Activated CD4-positive, alpha-beta T cell treated with anti-CD3 and anti-CD28 coated beads for 36 hours (primary cell): ENCODE data around the gene CCR5. TPM values are rescaled to one million over a fixed set of nuclear protein-coding genes. Genes with fewer than 3 reads are reported as not detected.
A peak's percentile ranks its signal among the peaks of the same experiment; 100 is the strongest.
"Not testable (repeated sequence)": the region's sequence is repeated elsewhere in the genome, so short reads cannot be mapped to it uniquely, and the experiment has no call there.

Experiments used
- ATAC-seq: fragments of 200-7000 bp; cut with Tn5 transposase; one replicate; pipeline ENCODE4 v1.10.0; 2021; ENCODE audit warnings: mild to moderate bottlenecking, moderate library complexity
- CTCF ChIA-PET: fragments of 350-600 bp; sonication (Branson Sonifier 250); formaldehyde crosslinking; loops from one replicate; lab custom pipeline; 2021; ENCODE audit warnings: antibody characterized with exemption; lab: Charles Lee
- POLR2A ChIA-PET: fragments of 350-600 bp; sonication (Branson Sonifier 250); formaldehyde crosslinking; loops from one replicate; lab custom pipeline; 2021; ENCODE audit warnings: antibody characterized with exemption, inconsistent platforms; lab: Charles Lee
- DNase-seq: peaks from one replicate; pipeline ENCODE4 v3.0.0-alpha.2; 2020
- H3K27ac Mint-ChIP-seq: one replicate; pipeline ENCODE4 v1.8.0; 2021; ENCODE audit warnings: mixed read lengths
- H3K27me3 Mint-ChIP-seq: one replicate; pipeline ENCODE4 v1.8.0; 2021; ENCODE audit warnings: mixed read lengths
- H3K36me3 Mint-ChIP-seq: one replicate; pipeline ENCODE4 v1.8.0; 2021; ENCODE audit warnings: low read depth, mixed read lengths
- H3K4me1 Mint-ChIP-seq: one replicate; pipeline ENCODE4 v1.8.0; 2021; ENCODE audit warnings: mixed read lengths
- H3K4me3 Mint-ChIP-seq: one replicate; pipeline ENCODE4 v1.8.0; 2021; ENCODE audit warnings: mild to moderate bottlenecking, moderate library complexity, mixed read lengths
- H3K9me3 Mint-ChIP-seq: one replicate; pipeline ENCODE4 v1.8.0; 2021; ENCODE audit warnings: low read depth, mixed read lengths
- intact Hi-C, 2 experiments: fragments of 100-400 bp; cut with DNase I in 1 of 2; cut with micrococcal nuclease in 1 of 2; formaldehyde crosslinking; loops; one replicate each; pipeline versions ENCODE4 v1.14.2 to v1.15.1; 2022 to 2024; cut with DNase I, micrococcal nuclease
- total RNA-seq, 2 experiments: library from RNA; stranded (reverse); gene quantifications; one replicate each; pipeline ENCODE4 v1.2.3, GENCODE V29; 2021

Gene CCR5
- total RNA-seq, 2 experiments from 2014 or later, result 0.14 to 0.25 TPM

DNA sequence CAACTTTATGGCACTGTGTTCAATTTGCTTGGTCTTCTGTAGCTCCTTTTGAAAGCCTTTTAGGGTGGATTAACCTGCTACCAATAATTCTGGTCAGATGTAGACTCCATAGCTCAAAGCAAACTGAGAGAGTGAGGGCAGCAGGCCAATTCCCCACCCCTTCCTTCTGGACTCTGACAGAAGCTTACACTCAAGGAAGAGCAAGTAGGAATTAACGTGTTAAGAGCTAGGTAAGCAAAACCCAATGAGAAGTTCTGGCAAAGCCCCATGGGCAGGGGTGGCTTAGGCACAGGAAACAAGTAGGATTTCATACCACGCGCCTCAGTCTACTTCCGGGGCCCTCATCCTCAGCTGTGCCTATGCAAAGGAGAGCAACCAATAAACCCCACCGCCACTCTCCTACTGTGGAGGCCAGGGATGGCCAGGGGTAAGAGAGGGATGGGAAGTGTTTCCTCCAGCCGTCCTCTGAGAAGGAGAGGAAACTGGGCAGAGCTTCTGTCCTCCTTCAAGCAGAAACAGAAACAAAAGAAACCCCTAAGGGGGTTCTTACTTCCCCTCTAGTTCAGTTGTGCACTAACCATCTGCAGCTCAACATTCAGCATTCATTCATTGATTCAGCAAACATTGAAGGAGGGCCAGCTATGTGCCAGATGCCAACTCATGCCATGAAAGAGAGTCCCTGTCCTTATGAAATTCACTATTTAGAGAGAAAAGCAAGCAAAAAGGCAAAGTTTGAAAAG, 12.6 kb downstream of the CCR5 start:
- DNase-seq, result peak; percentile 4
- no peak for ATAC-seq
- POLR2A ChIA-PET, result no interaction called here
- no peak overlapping the region for H3K4me3 Mint-ChIP-seq
- intact Hi-C loops, result no loop called here
- CTCF ChIA-PET, result interaction anchor here (0.6 to 1.5 kb wide), 7 partner anchors 11 to 308 kb away, joined by 3 to 4 read pairs (median 3); partner anchors contain the start of gene CCR5
- no peaks in the 10 kb centered on the region for H3K36me3 Mint-ChIP-seq
- no peaks in the 10 kb centered on the region for H3K9me3 Mint-ChIP-seq
- peaks cover 18% of the 10 kb centered on the region for H3K4me1 Mint-ChIP-seq
- no peak overlapping the region for H3K27ac Mint-ChIP-seq
- peaks cover 7% of the 10 kb centered on the region for H3K27me3 Mint-ChIP-seq

DNA sequence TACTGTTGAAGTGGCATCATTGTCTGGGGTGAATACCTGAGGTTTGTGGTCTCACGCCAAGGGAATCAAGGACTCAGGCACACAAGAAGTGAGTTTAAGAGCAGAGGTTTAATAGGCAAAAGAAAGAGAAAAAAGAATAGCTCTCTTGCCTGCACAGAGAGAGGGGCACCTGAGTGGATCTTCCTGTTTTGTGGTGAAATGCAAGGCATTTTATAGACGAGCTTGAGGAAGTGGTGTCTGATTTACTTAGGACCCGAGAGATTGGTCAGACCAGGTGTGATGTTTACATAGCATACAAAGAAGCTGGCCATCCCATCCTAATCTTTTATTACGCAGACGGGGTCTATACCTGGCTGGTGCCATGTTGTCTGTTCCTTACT, 13.2 kb downstream of the CCR5 start:
- no peaks in the 10 kb centered on the region for H3K36me3 Mint-ChIP-seq
- H3K27me3 Mint-ChIP-seq, result peaks cover 7% of the 10 kb centered on the region
- ATAC-seq (no peak), DNase-seq (no peak)
- H3K4me1 Mint-ChIP-seq, result peaks cover 18% of the 10 kb centered on the region
- ChIA-PET POLR2A (interaction anchor here (0.6 kb wide), 1 partner anchor 183 kb away, joined by 3 read pairs; no protein-coding TSS in a partner anchor), CTCF (interaction anchor here (1.4 to 1.5 kb wide), 2 partner anchors 12 to 108 kb away, joined by 4 read pairs; no protein-coding TSS in a partner anchor)
- no peak overlapping the region for H3K4me3 Mint-ChIP-seq
- intact Hi-C loops, result no loop called here
- H3K27ac Mint-ChIP-seq, result no peak overlapping the region
- H3K9me3 Mint-ChIP-seq, result no peaks in the 10 kb centered on the region

DNA sequence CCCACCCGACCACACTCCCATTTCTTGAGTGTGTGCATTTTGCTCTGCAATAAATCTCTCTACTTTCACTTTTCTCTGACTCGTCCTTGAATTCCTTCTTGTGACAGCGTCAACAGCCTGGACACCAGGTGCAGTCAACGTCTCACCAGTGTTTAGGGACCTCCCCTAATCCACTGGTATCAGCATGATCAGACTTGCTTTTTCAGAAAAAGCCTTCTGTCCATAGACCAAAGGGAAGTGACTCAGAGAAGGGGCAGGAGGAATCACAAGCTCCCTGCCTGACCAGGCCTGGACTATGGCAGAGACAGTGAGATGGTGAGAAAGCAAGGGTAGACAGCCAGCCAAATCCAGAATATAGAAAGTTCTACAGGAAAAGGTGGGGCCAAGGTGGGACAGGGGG, 15.5 kb downstream of the CCR5 start:
- ATAC-seq, result no peak
- CTCF ChIA-PET, result interaction anchor here (0.6 to 2.0 kb wide), 3 partner anchors 8 to 449 kb away, joined by 3 to 12 read pairs (median 3); no protein-coding TSS in a partner anchor
- POLR2A ChIA-PET, result no interaction called here

GRCh38 chr3:46388847-46389246, 18.1 kb downstream of the CCR5 start:
- H3K36me3 Mint-ChIP-seq, H3K4me1 Mint-ChIP-seq, H3K9me3 Mint-ChIP-seq, H3K27me3 Mint-ChIP-seq, H3K27ac Mint-ChIP-seq, H3K4me3 Mint-ChIP-seq, DNase-seq, ATAC-seq, intact Hi-C loops, POLR2A ChIA-PET: not testable (repeated sequence)
- CTCF ChIA-PET, result interaction anchor here (1.3 kb wide), 1 partner anchor 11 kb away, joined by 3 read pairs; no protein-coding TSS in a partner anchor

More for the DNA sequence above, 15.5 kb downstream of the CCR5 start:
- Mint-ChIP-seq H3K27ac (no peak overlapping the region), H3K4me3 (no peak overlapping the region), H3K9me3 (no peaks in the 10 kb centered on the region), H3K27me3 (peaks cover 7% of the 10 kb centered on the region), H3K36me3 (no peaks in the 10 kb centered on the region), H3K4me1 (peaks cover 9% of the 10 kb centered on the region)
- intact Hi-C loops, result no loop called here
- DNase-seq, result no peak

DNA sequence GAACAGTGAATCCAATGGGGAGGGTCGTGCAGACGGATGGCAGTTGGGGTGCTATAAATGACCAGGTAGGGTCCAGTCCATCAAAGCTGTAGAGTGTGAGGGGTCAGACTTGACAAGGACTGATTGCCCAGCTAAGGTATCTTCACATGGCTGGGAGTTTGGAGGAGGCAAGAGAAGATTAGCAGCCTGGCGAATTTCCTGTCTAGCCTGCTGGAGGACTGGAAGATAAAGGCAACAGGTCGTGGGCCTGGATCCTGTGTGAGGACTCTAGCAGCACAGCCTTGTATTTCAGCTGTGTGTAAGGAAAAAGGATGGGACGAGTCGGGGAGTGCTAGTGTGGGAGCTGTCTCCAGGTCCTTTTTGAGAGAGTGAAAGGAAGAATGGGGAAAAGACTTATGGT, 18.6 kb downstream of the CCR5 start:
- H3K4me3 Mint-ChIP-seq, result no peak overlapping the region

GRCh38 chr3:46391526-46391925, 20.8 kb downstream of the CCR5 start:
- CTCF ChIA-PET, result interaction anchor here (1.6 kb wide), 1 partner anchor 13 kb away, joined by 4 read pairs; no protein-coding TSS in a partner anchor
- DNase-seq, intact Hi-C loops, H3K4me3 Mint-ChIP-seq, H3K9me3 Mint-ChIP-seq, H3K27me3 Mint-ChIP-seq, H3K27ac Mint-ChIP-seq, H3K36me3 Mint-ChIP-seq, H3K4me1 Mint-ChIP-seq, POLR2A ChIA-PET, ATAC-seq: not testable (repeated sequence)

More for the DNA sequence above, 18.6 kb downstream of the CCR5 start:
- no peak overlapping the region for H3K27ac Mint-ChIP-seq
- ATAC-seq, result no peak
- peaks cover 4% of the 10 kb centered on the region for H3K27me3 Mint-ChIP-seq
- no peak for DNase-seq
- CTCF ChIA-PET, result interaction anchor here (1.3 kb wide), 1 partner anchor 11 kb away, joined by 3 read pairs; no protein-coding TSS in a partner anchor
- POLR2A ChIA-PET, result no interaction called here
- no peaks in the 10 kb centered on the region for H3K4me1 Mint-ChIP-seq
- no peaks in the 10 kb centered on the region for H3K9me3 Mint-ChIP-seq
- intact Hi-C loops, result no loop called here
- no peaks in the 10 kb centered on the region for H3K36me3 Mint-ChIP-seq

DNA sequence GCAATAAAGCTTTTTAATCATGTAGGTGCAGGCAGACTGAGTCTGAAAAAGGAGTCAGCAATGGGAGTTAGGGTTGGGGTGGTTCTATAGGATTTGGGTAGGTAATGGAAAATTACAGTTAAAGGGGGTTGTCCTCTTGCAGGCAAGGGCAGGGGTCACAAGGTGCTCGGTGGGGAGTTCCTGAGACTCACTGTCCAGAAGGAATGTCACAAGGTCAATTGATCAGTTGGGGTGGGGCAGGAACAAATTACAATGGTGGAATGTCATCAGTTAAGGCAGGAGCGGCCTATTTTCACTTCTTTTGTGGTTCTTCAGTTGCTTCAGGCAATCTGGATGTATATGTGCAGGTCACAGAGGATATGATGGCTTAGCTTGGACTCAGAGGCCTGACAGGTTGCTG, 22.3 kb downstream of the CCR5 start:
- Mint-ChIP-seq H3K27me3 (peaks cover 2% of the 10 kb centered on the region), H3K27ac (no peak overlapping the region), H3K4me3 (no peak overlapping the region), H3K4me1 (no peaks in the 10 kb centered on the region), H3K36me3 (no peaks in the 10 kb centered on the region), H3K9me3 (no peaks in the 10 kb centered on the region)
- intact Hi-C loops, result no loop called here
- no peak for DNase-seq
- POLR2A ChIA-PET, result no interaction called here
- ATAC-seq, result no peak
- CTCF ChIA-PET, result no interaction called here

DNA sequence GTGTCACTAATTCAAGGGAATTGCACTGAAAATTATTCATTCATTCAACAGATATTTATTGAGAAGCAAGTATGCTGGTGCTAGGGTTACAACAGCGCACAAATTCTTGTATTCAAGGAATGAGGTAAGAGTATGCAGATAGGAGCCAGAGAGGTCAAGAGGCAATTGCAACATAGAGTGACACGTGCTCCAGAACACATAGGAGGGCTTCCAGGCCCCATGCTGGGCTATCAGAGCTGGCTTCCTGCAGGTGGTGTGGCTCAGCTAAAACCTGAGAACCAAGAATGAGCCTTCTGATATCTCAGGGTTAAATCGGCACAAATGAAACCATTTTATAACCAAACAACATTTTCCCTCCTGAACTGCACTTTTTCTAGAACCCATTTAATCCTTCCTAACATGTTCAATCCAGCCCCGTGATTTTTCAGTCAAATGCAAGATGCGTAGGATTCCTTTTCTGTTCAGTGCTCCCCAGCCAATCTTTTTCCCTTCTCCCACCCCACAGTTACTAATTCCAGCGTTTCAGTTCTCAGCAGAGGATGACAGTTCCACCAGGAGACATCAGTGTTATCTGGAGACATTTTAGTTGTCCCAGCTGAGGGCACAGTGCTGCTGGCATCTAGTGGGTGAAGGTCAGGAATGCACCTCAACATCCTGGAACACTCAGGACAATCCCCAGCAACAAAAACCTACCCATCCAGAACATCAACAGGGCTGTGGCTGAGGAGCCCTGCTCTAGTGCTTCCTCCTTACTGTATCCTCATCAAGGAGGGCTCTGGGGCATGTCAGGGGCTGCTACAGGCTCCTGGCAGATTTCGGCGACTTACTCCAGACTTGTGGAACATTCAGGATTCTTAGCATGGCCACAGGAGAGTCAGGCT, 23.0 kb downstream of the CCR5 start:
- Mint-ChIP-seq H3K27ac (no peak overlapping the region), H3K9me3 (no peaks in the 10 kb centered on the region), H3K4me1 (no peaks in the 10 kb centered on the region), H3K4me3 (no peak overlapping the region), H3K36me3 (no peaks in the 10 kb centered on the region), H3K27me3 (peaks cover 2% of the 10 kb centered on the region)
- ATAC-seq, result no peak
- ChIA-PET POLR2A (no interaction called here), CTCF (interaction anchor here (0.8 kb wide), 1 partner anchor 201 kb away, joined by 3 read pairs; no protein-coding TSS in a partner anchor)
- intact Hi-C loops, result no loop called here
- no peak for DNase-seq

- ATAC-seq (no peak), DNase-seq (no peak)
- H3K36me3 Mint-ChIP-seq, result no peaks in the 10 kb centered on the region
- H3K9me3 Mint-ChIP-seq, result no peaks in the 10 kb centered on the region
- peaks cover 2% of the 10 kb centered on the region for H3K27me3 Mint-ChIP-seq
- H3K4me1 Mint-ChIP-seq, result no peaks in the 10 kb centered on the region
- intact Hi-C loops, result no loop called here
- CTCF ChIA-PET, result no interaction called here
- no peak overlapping the region for H3K27ac Mint-ChIP-seq
- no peak overlapping the region for H3K4me3 Mint-ChIP-seq
- POLR2A ChIA-PET, result no interaction called here
These were observed 24.5 kb downstream of the CCR5 start for GRCh38 chr3:46395210-46395661.

DNA sequence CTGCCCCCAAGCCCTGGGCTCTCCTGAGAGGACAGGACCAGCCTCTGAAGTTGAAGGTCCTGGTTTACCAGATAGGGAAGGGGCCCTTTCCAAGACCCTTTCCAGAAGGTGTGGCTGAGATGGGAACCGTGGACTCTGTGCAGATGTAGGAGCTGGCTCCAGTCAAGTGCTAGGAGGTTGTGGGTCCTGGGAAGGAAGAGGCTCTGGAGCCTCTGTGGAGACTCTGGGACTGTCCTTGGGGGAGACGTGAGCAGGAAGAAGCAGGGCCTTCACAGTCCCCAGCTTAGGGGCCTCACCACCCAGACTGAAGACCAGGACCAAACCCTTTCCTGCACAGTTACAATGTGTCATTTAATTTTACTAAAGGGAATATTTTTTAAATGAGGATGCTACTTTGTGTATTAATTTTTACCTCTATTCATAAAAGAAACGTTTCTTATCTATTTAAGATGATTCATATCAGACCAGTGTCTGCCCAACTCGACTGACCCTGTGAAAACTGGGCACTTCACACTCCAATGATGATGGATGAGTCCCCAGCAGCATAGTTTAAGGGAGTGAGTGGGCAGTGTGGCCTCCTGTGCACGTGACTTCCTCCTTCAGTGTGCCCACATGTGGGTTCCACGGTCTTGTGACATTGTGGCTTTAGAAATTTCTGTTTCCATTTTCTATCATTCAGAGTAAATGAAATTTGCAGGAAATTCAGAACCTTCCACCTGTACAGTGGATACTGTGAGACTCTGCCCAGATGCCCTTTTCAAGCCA, 25.2 kb downstream of the CCR5 start:
- Mint-ChIP-seq H3K27ac (no peak overlapping the region), H3K27me3 (peaks cover 2% of the 10 kb centered on the region), H3K4me3 (no peak overlapping the region), H3K4me1 (no peaks in the 10 kb centered on the region), H3K36me3 (no peaks in the 10 kb centered on the region), H3K9me3 (no peaks in the 10 kb centered on the region)
- DNase-seq (no peak), ATAC-seq (no peak)
- ChIA-PET CTCF (interaction anchor here (0.6 kb wide), 1 partner anchor 198 kb away, joined by 3 read pairs; no protein-coding TSS in a partner anchor), POLR2A (no interaction called here)
- intact Hi-C loops, result no loop called here

DNA sequence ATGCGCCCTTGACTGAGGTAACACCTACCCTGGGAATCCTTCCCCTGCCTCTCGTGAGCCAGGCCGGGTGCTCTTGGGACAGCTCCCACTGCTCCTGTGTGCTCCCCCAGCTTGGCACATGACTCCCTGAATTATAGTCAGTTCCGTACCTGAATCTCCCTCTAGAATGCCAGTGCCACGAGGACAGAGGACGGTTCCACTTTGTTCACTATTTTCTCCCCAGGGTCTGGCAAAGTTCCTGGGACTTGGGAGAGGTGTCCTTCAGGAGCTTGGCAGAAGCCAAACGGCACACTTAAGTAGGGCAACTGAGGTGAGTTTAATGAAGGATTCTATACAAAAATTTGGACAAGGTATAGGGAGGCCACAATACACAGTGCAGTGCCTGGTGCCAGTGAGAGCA, 26.4 kb downstream of the CCR5 start:
- CTCF ChIA-PET, result interaction anchor here (1.9 kb wide), 1 partner anchor 19 kb away, joined by 6 read pairs; no protein-coding TSS in a partner anchor
- no peak for ATAC-seq
- H3K27me3 Mint-ChIP-seq, result peaks cover 2% of the 10 kb centered on the region
- no peak overlapping the region for H3K4me3 Mint-ChIP-seq
- no peak for DNase-seq
- no peak overlapping the region for H3K27ac Mint-ChIP-seq
- no peaks in the 10 kb centered on the region for H3K9me3 Mint-ChIP-seq
- intact Hi-C loops, result no loop called here
- POLR2A ChIA-PET, result no interaction called here
- no peaks in the 10 kb centered on the region for H3K4me1 Mint-ChIP-seq
- no peaks in the 10 kb centered on the region for H3K36me3 Mint-ChIP-seq
